ENCODE results near the gene MARCHF3. TPM values are rescaled to one million over a fixed set of nuclear protein-coding genes. Genes with fewer than 3 reads are reported as not detected.

The MARCHF3 gene
- total and polyA plus RNA-seq, 10 of the 15 experiments (the other 5 are each of a cell fraction or from before 2014, with no cell fraction given), result 3.6 to 24.1 (median 11.3) TPM

DNA sequence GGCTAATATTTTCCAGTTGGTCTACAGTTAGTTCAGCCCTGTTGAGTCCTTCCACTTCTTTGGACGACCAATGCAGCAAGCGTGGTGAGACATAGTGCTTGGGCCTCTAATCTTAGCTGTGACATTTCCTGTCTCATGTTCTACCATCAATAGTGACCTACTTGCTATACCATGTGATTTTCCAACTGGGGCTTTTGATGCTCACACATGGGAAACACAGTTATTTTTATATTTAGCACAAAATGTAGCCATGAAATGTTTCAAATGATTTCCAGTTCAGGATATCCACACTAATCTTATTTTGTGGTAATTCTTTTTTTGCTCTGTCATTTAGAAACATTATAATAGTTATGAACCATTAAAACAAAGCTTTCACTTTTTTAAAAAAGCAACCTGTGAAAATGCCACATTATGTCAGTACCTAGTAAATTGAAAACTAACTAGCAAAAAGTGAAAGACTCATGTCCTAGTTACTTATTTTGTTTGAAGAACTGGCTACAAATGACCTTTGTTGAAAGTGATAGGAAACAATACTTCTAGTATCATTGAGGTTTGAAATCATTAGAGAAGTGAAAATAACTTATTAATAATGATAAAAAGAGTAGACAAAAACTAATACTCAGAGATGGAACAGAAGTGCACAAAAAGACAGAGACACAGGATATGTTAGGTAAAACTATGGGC lies 18.3 kb downstream of the MARCHF3 start (continued):
- TF ChIP-seq, protein P1, sequence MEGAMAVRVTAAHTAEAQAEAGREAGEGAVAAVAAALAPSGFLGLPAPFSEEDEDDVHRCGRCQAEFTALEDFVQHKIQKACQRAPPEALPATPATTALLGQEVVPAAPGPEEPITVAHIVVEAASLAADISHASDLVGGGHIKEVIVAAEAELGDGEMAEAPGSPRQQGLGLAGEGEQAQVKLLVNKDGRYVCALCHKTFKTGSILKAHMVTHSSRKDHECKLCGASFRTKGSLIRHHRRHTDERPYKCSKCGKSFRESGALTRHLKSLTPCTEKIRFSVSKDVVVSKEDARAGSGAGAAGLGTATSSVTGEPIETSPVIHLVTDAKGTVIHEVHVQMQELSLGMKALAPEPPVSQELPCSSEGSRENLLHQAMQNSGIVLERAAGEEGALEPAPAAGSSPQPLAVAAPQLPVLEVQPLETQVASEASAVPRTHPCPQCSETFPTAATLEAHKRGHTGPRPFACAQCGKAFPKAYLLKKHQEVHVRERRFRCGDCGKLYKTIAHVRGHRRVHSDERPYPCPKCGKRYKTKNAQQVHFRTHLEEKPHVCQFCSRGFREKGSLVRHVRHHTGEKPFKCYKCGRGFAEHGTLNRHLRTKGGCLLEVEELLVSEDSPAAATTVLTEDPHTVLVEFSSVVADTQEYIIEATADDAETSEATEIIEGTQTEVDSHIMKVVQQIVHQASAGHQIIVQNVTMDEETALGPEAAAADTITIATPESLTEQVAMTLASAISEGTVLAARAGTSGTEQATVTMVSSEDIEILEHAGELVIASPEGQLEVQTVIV (IDR thresholded peaks at IDR 0.05; ENCODE audit: borderline replicate concordance, partially characterized antibody), result no peak
- TF ChIP-seq RAD21 (IDR thresholded peaks at IDR 0.05; ENCODE audit: insufficient read depth, low read depth, low read length) (no peak), CBX3 (IDR thresholded peaks at IDR 0.05; ENCODE audit: borderline replicate concordance, low read depth) (no peak), SMARCA5 (IDR thresholded peaks at IDR 0.05) (no peak), ZNF207 (IDR thresholded peaks at IDR 0.05; ENCODE audit: borderline replicate concordance) (no peak), SMAD5 (IDR thresholded peaks at IDR 0.05; ENCODE audit: low read depth) (no peak), NFYA (IDR thresholded peaks at IDR 0.05; ENCODE audit: borderline replicate concordance, low read depth, low read length) (no peak), SIX5 (IDR thresholded peaks at IDR 0.05; ENCODE audit: low read depth, low read length, severe bottlenecking) (no peak), POLR2AphosphoS5 (IDR thresholded peaks at IDR 0.05; ENCODE audit: low read length) (no peak), TCF12 (IDR thresholded peaks at IDR 0.05; ENCODE audit: low read depth, low read length) (no peak), HCFC1 (IDR thresholded peaks at IDR 0.05; ENCODE audit: low read length) (no peak), BCL11A (IDR thresholded peaks at IDR 0.05; ENCODE audit: low read depth, low read length) (no peak)
- TF ChIP-seq, protein P2, sequence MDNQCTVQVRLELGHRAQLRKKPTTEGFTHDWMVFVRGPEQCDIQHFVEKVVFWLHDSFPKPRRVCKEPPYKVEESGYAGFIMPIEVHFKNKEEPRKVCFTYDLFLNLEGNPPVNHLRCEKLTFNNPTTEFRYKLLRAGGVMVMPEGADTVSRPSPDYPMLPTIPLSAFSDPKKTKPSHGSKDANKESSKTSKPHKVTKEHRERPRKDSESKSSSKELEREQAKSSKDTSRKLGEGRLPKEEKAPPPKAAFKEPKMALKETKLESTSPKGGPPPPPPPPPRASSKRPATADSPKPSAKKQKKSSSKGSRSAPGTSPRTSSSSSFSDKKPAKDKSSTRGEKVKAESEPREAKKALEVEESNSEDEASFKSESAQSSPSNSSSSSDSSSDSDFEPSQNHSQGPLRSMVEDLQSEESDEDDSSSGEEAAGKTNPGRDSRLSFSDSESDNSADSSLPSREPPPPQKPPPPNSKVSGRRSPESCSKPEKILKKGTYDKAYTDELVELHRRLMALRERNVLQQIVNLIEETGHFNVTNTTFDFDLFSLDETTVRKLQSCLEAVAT (IDR thresholded peaks at IDR 0.05), result no peak
- TF ChIP-seq, protein P3, sequence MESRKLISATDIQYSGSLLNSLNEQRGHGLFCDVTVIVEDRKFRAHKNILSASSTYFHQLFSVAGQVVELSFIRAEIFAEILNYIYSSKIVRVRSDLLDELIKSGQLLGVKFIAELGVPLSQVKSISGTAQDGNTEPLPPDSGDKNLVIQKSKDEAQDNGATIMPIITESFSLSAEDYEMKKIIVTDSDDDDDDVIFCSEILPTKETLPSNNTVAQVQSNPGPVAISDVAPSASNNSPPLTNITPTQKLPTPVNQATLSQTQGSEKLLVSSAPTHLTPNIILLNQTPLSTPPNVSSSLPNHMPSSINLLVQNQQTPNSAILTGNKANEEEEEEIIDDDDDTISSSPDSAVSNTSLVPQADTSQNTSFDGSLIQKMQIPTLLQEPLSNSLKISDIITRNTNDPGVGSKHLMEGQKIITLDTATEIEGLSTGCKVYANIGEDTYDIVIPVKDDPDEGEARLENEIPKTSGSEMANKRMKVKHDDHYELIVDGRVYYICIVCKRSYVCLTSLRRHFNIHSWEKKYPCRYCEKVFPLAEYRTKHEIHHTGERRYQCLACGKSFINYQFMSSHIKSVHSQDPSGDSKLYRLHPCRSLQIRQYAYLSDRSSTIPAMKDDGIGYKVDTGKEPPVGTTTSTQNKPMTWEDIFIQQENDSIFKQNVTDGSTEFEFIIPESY (IDR thresholded peaks at IDR 0.05), result no peak
- TF ChIP-seq, protein P4, sequence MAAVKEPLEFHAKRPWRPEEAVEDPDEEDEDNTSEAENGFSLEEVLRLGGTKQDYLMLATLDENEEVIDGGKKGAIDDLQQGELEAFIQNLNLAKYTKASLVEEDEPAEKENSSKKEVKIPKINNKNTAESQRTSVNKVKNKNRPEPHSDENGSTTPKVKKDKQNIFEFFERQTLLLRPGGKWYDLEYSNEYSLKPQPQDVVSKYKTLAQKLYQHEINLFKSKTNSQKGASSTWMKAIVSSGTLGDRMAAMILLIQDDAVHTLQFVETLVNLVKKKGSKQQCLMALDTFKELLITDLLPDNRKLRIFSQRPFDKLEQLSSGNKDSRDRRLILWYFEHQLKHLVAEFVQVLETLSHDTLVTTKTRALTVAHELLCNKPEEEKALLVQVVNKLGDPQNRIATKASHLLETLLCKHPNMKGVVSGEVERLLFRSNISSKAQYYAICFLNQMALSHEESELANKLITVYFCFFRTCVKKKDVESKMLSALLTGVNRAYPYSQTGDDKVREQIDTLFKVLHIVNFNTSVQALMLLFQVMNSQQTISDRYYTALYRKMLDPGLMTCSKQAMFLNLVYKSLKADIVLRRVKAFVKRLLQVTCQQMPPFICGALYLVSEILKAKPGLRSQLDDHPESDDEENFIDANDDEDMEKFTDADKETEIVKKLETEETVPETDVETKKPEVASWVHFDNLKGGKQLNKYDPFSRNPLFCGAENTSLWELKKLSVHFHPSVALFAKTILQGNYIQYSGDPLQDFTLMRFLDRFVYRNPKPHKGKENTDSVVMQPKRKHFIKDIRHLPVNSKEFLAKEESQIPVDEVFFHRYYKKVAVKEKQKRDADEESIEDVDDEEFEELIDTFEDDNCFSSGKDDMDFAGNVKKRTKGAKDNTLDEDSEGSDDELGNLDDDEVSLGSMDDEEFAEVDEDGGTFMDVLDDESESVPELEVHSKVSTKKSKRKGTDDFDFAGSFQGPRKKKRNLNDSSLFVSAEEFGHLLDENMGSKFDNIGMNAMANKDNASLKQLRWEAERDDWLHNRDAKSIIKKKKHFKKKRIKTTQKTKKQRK (IDR thresholded peaks at IDR 0.05; ENCODE audit: low read depth, low read length), result no peak
- TF ChIP-seq, protein P5, sequence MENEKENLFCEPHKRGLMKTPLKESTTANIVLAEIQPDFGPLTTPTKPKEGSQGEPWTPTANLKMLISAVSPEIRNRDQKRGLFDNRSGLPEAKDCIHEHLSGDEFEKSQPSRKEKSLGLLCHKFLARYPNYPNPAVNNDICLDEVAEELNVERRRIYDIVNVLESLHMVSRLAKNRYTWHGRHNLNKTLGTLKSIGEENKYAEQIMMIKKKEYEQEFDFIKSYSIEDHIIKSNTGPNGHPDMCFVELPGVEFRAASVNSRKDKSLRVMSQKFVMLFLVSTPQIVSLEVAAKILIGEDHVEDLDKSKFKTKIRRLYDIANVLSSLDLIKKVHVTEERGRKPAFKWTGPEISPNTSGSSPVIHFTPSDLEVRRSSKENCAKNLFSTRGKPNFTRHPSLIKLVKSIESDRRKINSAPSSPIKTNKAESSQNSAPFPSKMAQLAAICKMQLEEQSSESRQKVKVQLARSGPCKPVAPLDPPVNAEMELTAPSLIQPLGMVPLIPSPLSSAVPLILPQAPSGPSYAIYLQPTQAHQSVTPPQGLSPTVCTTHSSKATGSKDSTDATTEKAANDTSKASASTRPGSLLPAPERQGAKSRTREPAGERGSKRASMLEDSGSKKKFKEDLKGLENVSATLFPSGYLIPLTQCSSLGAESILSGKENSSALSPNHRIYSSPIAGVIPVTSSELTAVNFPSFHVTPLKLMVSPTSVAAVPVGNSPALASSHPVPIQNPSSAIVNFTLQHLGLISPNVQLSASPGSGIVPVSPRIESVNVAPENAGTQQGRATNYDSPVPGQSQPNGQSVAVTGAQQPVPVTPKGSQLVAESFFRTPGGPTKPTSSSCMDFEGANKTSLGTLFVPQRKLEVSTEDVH (IDR thresholded peaks at IDR 0.05; ENCODE audit: low read depth, partially characterized antibody), result peak; percentile 84

Measured in GM12878 (cell line).